GM23338 (cell line): Measurements from ENCODE around the gene DGCR6L.
"Not testable (repeated sequence)": the region's sequence is repeated elsewhere in the genome, so short reads cannot be mapped to it uniquely, and the experiment has no call there.

Experiments used
- POLR2AphosphoS5 ChIP-seq: IDR thresholded peaks from 2 replicates; pipeline ENCODE4 v1.6.1; 2016; ENCODE audit warnings: antibody characterized with exemption, low read depth
- TF ChIP-seq, protein P1 (sequence below), 2 experiments: fragments of 200-600 bp in 1 of 2; sonication (generic) in 1 of 2; conservative IDR thresholded peaks; 2 replicates each; pipeline versions ENCODE4 v1.5.1 to v1.6.1; 2016 to 2017; ENCODE audit warnings: antibody characterized with exemption in 2 of 2, low read depth in 2 of 2, mild to moderate bottlenecking in 2 of 2, moderate library complexity in 1 of 2

DNA sequence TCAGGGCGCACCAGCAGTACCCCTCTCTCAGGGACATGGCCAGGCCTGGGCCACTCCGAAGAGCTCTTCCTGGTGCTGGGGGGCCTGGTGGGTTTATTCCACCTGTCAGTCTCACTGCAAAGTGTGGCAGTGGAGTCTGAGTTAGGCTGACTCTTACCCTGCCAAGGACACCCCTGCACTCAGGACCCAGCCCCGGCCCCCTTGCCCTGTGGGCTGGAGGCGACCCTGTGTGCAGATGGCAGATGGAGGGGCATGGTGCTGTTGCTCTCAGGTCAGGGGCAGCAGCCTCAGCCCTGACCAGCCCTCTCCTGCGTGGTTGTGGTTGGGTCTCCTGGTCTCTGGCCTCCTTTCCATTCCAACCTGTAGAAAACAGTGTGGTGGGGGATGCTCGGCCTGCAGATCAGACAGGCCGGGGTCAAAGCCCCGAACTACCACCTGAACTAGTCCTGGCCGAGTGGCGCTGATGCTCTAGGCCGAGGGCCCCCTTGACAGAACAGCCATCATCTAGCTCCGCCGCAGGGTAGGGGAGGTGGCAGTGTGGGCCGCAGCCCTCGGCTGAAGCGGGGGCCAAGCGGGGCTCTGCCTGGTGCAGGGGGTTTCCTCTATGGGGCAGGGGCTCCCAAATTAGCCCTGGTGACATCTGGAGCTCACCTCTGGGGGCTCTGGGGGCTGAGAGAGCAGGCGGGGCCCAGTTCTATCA, 41.8 kb downstream of the DGCR6L start:
- TF ChIP-seq, protein P1, sequence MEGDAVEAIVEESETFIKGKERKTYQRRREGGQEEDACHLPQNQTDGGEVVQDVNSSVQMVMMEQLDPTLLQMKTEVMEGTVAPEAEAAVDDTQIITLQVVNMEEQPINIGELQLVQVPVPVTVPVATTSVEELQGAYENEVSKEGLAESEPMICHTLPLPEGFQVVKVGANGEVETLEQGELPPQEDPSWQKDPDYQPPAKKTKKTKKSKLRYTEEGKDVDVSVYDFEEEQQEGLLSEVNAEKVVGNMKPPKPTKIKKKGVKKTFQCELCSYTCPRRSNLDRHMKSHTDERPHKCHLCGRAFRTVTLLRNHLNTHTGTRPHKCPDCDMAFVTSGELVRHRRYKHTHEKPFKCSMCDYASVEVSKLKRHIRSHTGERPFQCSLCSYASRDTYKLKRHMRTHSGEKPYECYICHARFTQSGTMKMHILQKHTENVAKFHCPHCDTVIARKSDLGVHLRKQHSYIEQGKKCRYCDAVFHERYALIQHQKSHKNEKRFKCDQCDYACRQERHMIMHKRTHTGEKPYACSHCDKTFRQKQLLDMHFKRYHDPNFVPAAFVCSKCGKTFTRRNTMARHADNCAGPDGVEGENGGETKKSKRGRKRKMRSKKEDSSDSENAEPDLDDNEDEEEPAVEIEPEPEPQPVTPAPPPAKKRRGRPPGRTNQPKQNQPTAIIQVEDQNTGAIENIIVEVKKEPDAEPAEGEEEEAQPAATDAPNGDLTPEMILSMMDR (conservative IDR thresholded peaks at IDR 0.05; ENCODE audit: low read depth in 2 of 2) = not testable (repeated sequence)
- TF ChIP-seq POLR2AphosphoS5 = not testable (repeated sequence)
